Effector memory CD8-positive, alpha-beta T cell (primary cell): Measurements from ENCODE around the gene HOXA7.

Experiments used
- ATAC-seq: fragments of 150-1000 bp; cut with Tn5 transposase; replicated peaks from 2 replicates; pipeline ENCODE4 v1.10.0; 2021; ENCODE audit warnings: mild to moderate bottlenecking, moderate library complexity
- DNase-seq, 3 experiments: peaks; one replicate each; pipeline ENCODE4 v3.0.0; 2021
- H3K27ac Mint-ChIP-seq, 2 donors: one replicate each; pipeline ENCODE4 v1.8.0; 2022; ENCODE audit warnings: mild to moderate bottlenecking in 2 of 2, mixed read lengths in 2 of 2, moderate library complexity in 2 of 2
- H3K27me3 Mint-ChIP-seq, 2 donors: one replicate each; pipeline ENCODE4 v1.8.0; 2022; ENCODE audit warnings: mixed read lengths in 2 of 2
- H3K36me3 Mint-ChIP-seq: one replicate; pipeline ENCODE4 v1.8.0; 2022; ENCODE audit warnings: mild to moderate bottlenecking, moderate library complexity, mixed read lengths; ENCODE audit not compliant: insufficient read depth
- H3K4me1 Mint-ChIP-seq, 2 donors: one replicate each; pipeline ENCODE4 v1.8.0; 2022; ENCODE audit warnings: low read depth in 2 of 2, mixed read lengths in 2 of 2
- H3K4me3 Mint-ChIP-seq, 2 donors: one replicate each; pipeline ENCODE4 v1.8.0; 2022; ENCODE audit warnings: mild to moderate bottlenecking in 2 of 2, mixed read lengths in 2 of 2, moderate library complexity in 2 of 2
- H3K9me3 Mint-ChIP-seq, 2 donors: one replicate each; pipeline ENCODE4 v1.8.0; 2022; ENCODE audit warnings: mixed read lengths in 2 of 2

HOXA7 gene

DNA sequence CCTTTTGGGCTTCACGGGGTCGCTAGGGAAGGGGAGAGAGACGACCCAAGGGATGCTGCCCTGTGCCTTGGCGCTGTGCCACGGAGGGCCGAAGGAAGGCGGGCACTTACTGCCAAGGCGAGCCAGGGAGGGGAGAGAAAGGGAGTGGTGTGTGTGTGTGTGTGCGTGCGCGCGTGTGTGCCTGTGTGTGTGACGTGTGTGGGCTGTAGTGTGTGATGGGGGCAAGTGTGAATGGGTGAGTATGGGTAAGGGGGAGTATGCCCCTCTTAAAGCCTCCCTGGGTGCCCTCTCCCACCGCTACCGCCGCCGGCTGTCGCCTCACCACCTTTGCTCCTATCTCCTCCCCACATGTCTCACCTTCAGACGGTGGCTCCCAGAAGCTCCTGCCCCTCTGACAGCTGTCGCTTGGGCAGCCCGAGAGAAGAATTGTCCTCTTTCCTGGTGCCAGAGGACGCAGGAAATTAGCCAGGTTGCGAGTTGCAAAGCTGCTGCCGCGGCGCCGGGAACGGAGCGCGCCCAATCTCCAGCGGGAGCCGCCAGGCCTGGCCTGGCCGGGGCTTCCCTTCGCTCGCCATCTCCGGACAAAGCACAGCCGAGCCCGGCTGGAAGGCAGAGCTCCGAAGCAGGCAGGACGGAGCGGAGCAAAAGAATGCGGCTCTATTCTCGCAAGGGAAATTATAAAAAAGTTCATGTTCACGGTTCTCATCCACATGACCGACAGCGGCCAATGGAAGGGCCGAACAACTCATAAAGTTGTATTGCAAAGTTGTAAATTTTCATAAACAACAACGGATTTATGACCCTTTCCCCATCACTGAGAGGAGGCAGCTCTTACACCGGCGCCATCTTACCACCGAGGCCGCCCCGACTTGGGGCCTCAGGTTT lies 4.3 kb downstream of the HOXA7 start, which contains the start of gene HOXA3:
Gene HOXA3 (minus strand): TSS at position 653 of the 885 bp plus-strand sequence. CDS start 41,943 bp downstream, outside the sequence.
- peaks cover 81 to 99% of the 10 kb centered on the region in 2 donors for H3K27me3 Mint-ChIP-seq
- H3K9me3 Mint-ChIP-seq, result no peaks in the 10 kb centered on the region
- ATAC-seq (no peak), DNase-seq (no peak)
- peak within 1 kb of the TSS; percentile 44 to 80 for H3K27ac Mint-ChIP-seq
- H3K4me1 Mint-ChIP-seq, result peaks cover 38 to 43% of the 10 kb centered on the region in 2 donors
- H3K4me3 Mint-ChIP-seq, result peak within 1 kb of the TSS; percentile 83 to 86
- H3K36me3 Mint-ChIP-seq, result peaks cover 27% of the 10 kb centered on the region

DNA sequence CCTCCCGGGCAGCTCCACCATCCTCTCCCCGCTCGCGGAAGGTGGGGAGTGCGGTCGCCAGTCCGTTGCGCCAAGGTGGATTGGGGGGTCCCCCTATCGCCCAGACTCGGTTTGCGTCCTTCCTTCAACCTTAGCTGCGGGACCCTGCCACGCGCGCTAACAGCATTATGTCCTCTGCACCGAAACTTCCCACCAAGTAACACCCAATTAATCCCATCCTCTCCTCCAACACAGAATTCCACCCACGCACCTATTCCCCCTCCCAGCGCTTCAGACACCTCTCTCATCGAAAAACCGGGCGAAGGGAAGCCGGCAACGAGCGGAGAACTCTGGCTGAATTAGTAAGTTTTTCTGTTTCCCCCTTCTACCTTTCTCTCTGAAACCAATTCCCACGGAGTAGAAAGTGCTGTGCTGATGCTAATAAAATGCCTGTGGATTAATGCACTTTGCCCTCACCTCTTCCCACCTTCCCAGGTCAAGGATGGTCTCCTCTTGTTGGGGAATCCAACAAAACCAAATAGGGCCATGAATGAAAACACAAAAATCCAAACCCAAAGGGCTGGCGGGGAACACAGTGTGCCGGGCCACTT lies 5.0 kb downstream of the HOXA7 start:
- Mint-ChIP-seq H3K9me3 (no peaks in the 10 kb centered on the region), H3K4me1 (peaks cover 38 to 41% of the 10 kb centered on the region in 2 donors), H3K4me3 (peak overlapping the region; percentile 83 to 86), H3K27ac (peak overlapping the region; percentile 44 to 80), H3K27me3 (peaks cover 84 to 99% of the 10 kb centered on the region in 2 donors), H3K36me3 (peaks cover 23% of the 10 kb centered on the region)
- DNase-seq (no peak), ATAC-seq (no peak)

DNA sequence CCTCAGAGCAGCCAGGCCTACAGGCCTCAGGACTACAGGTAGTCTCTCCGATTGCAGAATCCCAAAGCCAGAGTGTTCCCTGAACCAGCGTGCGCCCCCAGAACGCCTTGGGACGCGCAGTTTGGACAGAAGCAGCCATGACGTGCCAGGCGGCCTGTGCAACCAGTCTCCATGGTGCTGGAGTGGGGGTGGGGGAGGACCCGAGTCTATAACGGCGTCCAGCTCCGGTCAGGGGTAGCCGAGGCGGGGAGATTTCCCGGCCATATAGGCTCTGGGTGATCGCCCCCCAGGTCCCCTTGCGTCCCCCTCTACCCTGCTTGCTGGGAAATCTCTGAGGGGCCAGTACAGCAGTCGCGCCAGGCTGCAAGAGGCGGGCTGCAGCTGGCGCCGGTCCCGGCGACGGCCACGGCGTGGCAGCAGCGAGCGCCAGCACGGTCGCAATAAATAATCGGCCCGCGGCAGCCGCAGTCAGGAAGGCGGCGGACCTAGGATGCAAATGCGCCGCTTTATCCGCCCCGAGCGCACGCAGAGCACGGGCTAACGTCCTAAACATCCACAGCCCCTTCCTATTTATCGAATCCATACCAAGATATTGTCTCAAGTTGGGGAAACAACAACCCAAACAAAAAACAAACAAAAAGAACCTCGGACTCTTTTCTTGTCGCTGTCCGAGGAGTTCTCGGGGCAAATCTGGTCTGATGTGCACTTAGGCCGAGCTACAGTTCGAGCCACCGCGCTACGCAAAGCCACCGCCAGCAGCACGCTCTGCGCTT lies 5.7 kb downstream of the HOXA7 start:
- Mint-ChIP-seq H3K27me3 (peaks cover 84 to 99% of the 10 kb centered on the region in 2 donors), H3K4me3 (peak overlapping the region; percentile 83 to 86), H3K9me3 (no peaks in the 10 kb centered on the region), H3K36me3 (peaks cover 19% of the 10 kb centered on the region), H3K27ac (peak overlapping the region; percentile 20 to 44), H3K4me1 (peaks cover 37 to 38% of the 10 kb centered on the region in 2 donors)
- DNase-seq (peak; percentile 54 to 67 (median 65)), ATAC-seq (peak; percentile 87)

DNA sequence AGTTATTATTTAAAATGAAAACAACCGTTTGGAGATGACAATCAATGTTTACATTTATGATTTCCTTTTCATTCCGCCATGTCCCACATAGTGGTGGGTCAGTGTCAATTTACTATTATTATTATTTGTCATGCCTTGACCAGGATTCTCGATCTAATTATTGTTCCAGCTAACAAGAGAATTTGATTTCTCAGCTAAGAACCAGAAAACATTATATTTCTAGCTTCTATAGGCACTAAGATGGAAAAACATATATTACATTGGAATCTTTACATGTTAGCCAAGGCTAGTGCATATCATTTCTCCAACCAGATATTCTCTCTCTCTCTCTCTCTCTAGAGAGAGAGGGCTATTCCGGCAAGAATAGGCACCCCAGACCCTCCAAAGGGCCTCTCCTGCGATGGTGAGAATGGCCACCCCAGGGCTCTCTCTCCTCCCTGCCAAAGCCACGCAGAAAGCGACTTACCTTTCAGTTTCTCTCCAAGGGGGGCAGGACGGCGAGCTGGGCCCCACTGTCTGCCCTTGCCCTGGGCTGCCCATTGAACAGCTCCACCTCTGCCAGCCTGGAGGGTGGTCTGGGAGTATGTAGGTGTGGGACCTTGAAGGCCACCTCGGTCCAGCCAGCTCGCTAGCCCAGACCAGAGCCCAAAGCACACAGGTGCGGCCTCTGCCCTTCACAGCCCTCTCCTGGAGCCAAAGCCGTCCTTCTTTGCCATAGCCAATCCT lies 6.5 kb downstream of the HOXA7 start:
- Mint-ChIP-seq H3K4me3 (peak overlapping the region; percentile 83 to 86), H3K9me3 (no peaks in the 10 kb centered on the region), H3K36me3 (peaks cover 12% of the 10 kb centered on the region), H3K4me1 (peaks cover 31 to 32% of the 10 kb centered on the region in 2 donors), H3K27me3 (peaks cover 83 to 99% of the 10 kb centered on the region in 2 donors), H3K27ac (peak overlapping the region in 1 of 2 donors; percentile 20)
- no peak for ATAC-seq
- DNase-seq, result no peak

DNA sequence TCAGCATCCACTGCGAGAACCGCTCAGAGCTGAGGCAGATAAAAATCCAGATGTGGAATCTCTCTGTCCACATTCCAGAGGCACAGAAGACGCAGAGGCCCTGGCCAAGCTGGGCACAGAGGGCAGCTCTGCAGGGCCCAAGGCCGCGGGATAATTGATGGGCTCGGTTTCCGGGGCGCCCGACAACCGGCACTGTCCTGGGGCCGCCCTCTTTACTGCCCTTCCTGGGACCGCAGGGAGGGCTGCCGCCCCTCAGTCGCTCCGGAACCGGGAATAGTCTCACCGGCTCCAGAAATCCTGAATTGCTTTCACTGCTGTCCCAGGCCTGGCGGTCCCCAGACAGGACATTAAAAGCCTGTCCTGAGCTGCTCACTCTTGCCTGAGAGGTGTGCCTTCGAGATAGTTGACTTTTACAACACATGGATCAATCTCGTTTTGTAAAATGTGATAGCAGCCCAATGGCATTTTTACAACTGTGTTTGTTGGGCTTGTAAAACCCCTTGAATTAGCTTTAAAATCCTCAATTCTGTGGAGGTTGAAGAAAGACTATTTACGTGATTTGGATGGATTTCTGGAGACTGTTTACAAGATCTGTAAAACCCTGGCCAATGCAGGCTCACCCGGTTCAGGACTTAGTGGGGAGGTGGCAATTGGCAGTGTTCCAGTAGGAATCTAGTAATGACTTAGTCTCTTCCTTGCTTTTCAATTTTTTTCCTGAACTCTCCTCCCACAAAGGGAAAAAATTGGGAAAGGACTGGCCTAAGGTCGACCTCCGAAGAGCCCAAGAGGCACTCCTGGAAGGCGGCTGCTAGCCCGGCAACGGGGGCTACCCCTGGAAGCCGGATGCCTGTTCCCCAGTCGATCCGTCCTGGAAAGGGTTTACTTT lies 7.5 kb downstream of the HOXA7 start:
- Mint-ChIP-seq H3K4me1 (peaks cover 23 to 24% of the 10 kb centered on the region in 2 donors), H3K9me3 (no peaks in the 10 kb centered on the region), H3K27me3 (peaks cover 76 to 93% of the 10 kb centered on the region in 2 donors), H3K36me3 (peaks cover 7% of the 10 kb centered on the region), H3K27ac (no peak overlapping the region), H3K4me3 (no peak overlapping the region)
- ATAC-seq (no peak), DNase-seq (no peak)

DNA sequence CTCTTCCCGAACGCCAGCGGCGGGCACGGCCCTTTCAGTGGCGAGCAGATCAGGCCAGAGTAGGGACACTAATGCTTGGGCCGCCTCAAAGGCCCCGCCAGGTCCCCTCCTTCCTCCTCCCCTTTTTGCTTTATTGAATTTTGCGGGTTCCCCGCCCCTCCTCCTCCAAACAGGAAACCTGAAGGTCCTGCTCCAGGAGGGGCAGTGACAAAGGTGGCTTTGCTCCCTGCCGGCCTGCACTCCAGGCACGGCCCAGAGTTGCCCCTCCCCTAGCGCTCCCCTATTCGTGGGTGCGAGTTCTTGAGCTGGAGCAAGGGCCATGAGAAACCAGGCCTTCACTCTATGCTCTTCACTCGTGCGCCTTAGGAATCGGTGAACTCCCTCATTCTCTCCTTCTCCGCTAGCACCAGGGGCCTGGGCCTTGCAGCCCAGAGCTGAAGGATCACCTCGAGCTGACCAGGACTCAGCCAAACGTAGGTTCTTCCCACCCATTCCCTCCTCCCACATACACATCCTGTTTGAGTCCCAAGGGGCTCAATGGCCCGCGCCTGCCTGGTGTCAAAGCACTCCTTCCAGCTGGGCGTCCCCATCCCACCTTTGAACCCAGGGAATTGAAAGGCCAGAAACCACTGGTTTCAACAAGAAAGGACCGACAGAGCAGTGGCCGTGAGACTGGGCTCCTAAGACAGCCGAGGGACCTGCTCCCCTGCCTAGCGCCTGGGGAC lies 8.3 kb downstream of the HOXA7 start:
- ATAC-seq, result no peak
- Mint-ChIP-seq H3K27me3 (peaks cover 68 to 85% of the 10 kb centered on the region in 2 donors), H3K9me3 (no peaks in the 10 kb centered on the region), H3K4me3 (peak overlapping the region; percentile 59 to 63), H3K36me3 (peaks cover 7% of the 10 kb centered on the region), H3K4me1 (peaks cover 23 to 24% of the 10 kb centered on the region in 2 donors), H3K27ac (no peak overlapping the region)
- DNase-seq, result no peak

DNA sequence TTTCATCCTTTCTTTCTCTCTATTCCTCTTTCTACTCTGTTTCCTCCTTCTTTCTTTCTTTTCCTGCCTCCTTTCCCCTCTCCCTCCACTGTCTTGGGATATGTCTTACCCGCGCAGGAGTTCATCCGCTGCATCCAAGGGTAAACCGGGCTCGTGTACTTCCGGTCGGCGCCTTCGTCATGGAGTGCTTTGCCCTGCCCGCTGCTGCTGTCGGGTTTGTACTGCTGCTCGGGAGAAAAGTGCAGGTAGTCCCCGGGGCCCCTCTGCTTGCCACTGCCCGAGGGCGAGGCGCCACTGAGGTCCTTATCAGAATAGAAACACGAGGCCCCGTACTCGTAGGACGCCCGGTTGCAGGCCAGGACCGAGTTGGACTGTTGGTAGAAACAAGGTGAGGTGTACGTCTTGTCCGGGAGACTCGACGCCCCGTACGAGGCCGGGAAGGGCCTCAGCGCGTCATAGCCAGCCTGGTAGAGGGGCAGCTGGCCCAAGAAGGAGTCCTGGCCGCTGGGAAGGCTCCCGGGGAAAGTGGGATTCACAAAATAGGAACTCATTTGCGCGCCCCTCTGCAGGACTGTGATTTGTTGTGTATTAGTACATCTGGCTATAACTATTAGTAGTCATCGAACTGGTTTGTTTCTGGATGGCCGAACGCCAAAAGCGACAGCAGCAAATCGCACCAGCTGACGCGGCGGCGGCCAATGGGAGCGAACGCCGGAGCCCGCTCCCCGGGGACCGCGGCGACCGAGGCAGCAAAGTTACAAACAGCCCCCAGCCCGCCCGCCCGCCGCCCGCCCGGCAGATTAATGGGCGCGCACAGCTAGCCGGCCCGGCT lies 9.1 kb downstream of the HOXA7 start, which contains the start of gene HOXA6:
Gene HOXA6 (minus strand): TSS at position 576 of the 832 bp plus-strand sequence. CDS start 25 bp downstream, at position 551.
- Mint-ChIP-seq H3K36me3 (peaks cover 7% of the 10 kb centered on the region), H3K27me3 (peaks cover 65 to 84% of the 10 kb centered on the region in 2 donors), H3K27ac (no peak within 1 kb of the TSS), H3K9me3 (no peaks in the 10 kb centered on the region), H3K4me1 (peaks cover 23 to 24% of the 10 kb centered on the region in 2 donors), H3K4me3 (peak within 1 kb of the TSS; percentile 59 to 63)
- no peak for ATAC-seq
- DNase-seq, result no peak

DNA sequence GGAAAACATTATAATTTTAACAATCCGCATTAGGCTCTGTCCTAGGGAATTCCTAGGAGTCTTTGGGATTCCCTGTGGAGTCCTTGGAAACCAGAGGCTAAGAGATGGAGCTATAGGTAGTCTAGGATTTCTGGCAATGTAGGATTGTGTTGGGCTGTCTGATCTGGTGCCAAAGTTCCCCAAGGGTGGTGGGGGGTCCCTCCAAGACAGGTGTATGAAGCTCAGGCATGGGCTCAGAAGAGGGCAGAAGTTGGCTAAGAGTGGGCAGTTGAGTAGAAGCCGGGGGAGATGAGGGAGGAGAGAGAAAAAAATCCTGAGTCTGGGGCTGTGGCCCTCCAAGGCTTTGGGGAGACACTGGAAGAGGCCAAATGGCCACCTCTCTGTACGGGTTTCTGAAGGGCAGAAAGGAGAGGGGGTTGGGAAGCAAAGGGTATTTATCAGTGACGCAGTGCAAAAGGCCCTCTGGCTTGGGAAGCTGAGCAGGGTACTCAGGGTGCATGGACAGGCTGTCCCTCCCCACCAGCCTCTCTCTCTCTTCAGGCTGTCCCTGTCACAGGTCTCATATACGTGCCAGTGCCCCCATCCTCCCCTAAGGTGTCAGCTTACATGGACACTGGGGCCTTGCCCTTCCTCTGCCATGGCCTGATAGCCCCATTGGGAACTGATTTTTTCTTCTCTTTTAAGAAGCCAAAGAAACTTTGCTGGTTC lies 9.8 kb downstream of the HOXA7 start:
- DNase-seq, result no peak
- H3K27ac Mint-ChIP-seq, result no peak overlapping the region
- no peak overlapping the region for H3K4me3 Mint-ChIP-seq
- no peaks in the 10 kb centered on the region for H3K9me3 Mint-ChIP-seq
- ATAC-seq, result no peak
- H3K36me3 Mint-ChIP-seq, result peaks cover 3% of the 10 kb centered on the region
- peaks cover 62 to 84% of the 10 kb centered on the region in 2 donors for H3K27me3 Mint-ChIP-seq
- H3K4me1 Mint-ChIP-seq, result peaks cover 16 to 17% of the 10 kb centered on the region in 2 donors

DNA sequence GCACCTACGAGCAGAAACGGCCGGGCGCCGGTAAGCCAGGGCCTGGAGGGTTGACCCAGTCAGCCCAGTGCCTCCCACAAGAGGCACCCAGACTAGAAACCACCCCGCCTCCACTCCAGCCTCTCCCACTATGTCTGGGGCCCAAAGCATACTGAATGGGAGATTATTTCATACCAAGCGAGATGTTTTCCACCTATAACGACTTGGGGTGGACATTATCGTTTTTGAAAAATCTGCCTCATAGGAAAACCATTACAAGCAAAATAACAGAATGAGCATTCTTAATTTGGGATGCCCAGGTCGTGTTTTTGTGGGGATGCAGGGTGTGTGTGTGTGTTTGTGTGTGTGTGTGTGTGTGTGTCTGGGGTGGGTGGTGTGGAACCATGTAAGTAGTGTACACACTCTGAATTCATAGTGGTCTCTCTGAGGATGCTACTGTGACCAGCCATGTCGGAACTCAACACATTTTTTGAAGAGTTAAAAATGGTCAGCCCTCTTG lies 10.5 kb downstream of the HOXA7 start:
- no peaks in the 10 kb centered on the region for H3K9me3 Mint-ChIP-seq
- no peaks in the 10 kb centered on the region for H3K36me3 Mint-ChIP-seq
- ATAC-seq (no peak), DNase-seq (no peak)
- no peak overlapping the region for H3K27ac Mint-ChIP-seq
- H3K27me3 Mint-ChIP-seq, result peaks cover 58 to 83% of the 10 kb centered on the region in 2 donors
- H3K4me3 Mint-ChIP-seq, result no peak overlapping the region
- peaks cover 10% of the 10 kb centered on the region in 2 donors for H3K4me1 Mint-ChIP-seq

DNA sequence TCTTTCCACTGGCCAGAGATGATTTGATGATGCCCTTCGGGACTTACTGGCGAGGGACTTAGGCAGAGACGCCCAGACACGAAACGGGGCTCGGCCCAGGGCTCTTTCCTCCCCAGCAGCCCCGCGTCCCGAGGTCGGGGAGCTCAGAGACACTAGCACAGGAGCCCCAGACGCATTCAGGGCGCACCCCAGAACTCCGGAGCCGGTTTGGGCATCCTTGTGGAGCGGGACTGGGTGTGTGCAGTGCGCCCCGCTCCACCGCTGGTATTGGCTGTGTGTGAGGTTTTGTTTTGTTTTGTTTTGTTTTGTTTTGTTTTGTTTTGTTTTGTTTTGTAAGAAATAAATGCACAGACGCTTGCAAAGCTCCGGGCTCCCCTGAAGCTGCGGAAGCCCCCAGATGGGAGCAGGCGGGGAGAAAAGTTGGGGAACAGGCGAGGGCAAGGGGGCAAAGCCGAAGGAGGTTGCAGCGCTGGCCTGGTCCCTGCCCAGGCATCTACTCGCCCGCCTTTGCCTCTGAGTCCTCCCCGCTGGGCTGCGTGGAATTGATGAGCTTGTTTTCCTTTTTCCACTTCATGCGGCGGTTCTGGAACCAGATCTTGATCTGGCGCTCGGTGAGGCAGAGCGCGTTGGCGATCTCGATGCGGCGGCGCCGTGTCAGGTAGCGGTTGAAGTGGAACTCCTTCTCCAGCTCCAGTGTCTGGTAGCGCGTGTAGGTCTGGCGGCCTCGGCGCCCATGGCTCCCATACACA lies 11.1 kb downstream of the HOXA7 start:
- peaks cover 51 to 77% of the 10 kb centered on the region in 2 donors for H3K27me3 Mint-ChIP-seq
- no peak for DNase-seq
- H3K27ac Mint-ChIP-seq, result no peak overlapping the region
- peaks cover 4 to 5% of the 10 kb centered on the region in 2 donors for H3K4me1 Mint-ChIP-seq
- no peaks in the 10 kb centered on the region for H3K9me3 Mint-ChIP-seq
- ATAC-seq, result no peak
- H3K4me3 Mint-ChIP-seq, result no peak overlapping the region
- H3K36me3 Mint-ChIP-seq, result no peaks in the 10 kb centered on the region
